ENCODE data around the gene EYA2. TPM values are rescaled to one million over a fixed set of nuclear protein-coding genes. Genes with fewer than 3 reads are reported as not detected.

Gene EYA2
- total RNA-seq, 1 donor, result 17.7 TPM

- H3K9me3 ChIP-seq (ENCODE audit: low read depth, low read length), result no peaks in the 10 kb centered on the region
- H2AFZ ChIP-seq (ENCODE audit: low read length), result no peak overlapping the region
- H3K4me2 ChIP-seq (ENCODE audit: insufficient read depth, low read length), result no peak overlapping the region
- H3K4me1 ChIP-seq (ENCODE audit: insufficient read depth, low read length), result no peaks in the 10 kb centered on the region
- H3K36me3 ChIP-seq (ENCODE audit: insufficient read depth, low read length), result no peaks in the 10 kb centered on the region
- no peak overlapping the region for H3K4me3 ChIP-seq (ENCODE audit: insufficient read depth, low read length)
- no peak for TF ChIP-seq CTCF (IDR thresholded peaks at IDR 0.05; ENCODE audit: extremely low read depth, low read depth, low read length)
- no peaks in the 10 kb centered on the region for H3K79me2 ChIP-seq (ENCODE audit: insufficient read depth, low read length)
- no peak for DNase-seq (ENCODE audit: insufficient read length, low spot score, missing footprints)
- H4K20me1 ChIP-seq (ENCODE audit: insufficient read depth, low read length), result peaks cover 2% of the 10 kb centered on the region
- H3K27ac ChIP-seq (ENCODE audit: low read depth, low read length), result no peak overlapping the region
- H3K27me3 ChIP-seq (ENCODE audit: insufficient read depth, low read length), result no peaks in the 10 kb centered on the region
Measured at GRCh38 chr20:47058236-47058635, 163.6 kb downstream of the EYA2 start.

- Histone ChIP-seq H3K4me3 (ENCODE audit: insufficient read depth, low read length) (no peak overlapping the region), H3K79me2 (ENCODE audit: insufficient read depth, low read length) (no peaks in the 10 kb centered on the region), H3K27ac (ENCODE audit: low read depth, low read length) (no peak overlapping the region), H3K9me3 (ENCODE audit: low read depth, low read length) (no peaks in the 10 kb centered on the region), H3K27me3 (ENCODE audit: insufficient read depth, low read length) (no peaks in the 10 kb centered on the region), H2AFZ (ENCODE audit: low read length) (no peak overlapping the region), H3K4me2 (ENCODE audit: insufficient read depth, low read length) (no peak overlapping the region), H4K20me1 (ENCODE audit: insufficient read depth, low read length) (no peaks in the 10 kb centered on the region), H3K4me1 (ENCODE audit: insufficient read depth, low read length) (no peaks in the 10 kb centered on the region), H3K36me3 (ENCODE audit: insufficient read depth, low read length) (no peaks in the 10 kb centered on the region)
- no peak for DNase-seq (ENCODE audit: insufficient read length, low spot score, missing footprints)
- no peak for TF ChIP-seq CTCF (IDR thresholded peaks at IDR 0.05; ENCODE audit: extremely low read depth, low read depth, low read length)
Measured at GRCh38 chr20:47059536-47059935, 164.9 kb downstream of the EYA2 start.

- H3K9me3 ChIP-seq (ENCODE audit: low read depth, low read length), result no peaks in the 10 kb centered on the region
- DNase-seq (ENCODE audit: insufficient read length, low spot score, missing footprints), result peak; percentile 4
- H3K79me2 ChIP-seq (ENCODE audit: insufficient read depth, low read length), result no peaks in the 10 kb centered on the region
- no peak overlapping the region for H3K4me2 ChIP-seq (ENCODE audit: insufficient read depth, low read length)
- no peaks in the 10 kb centered on the region for H3K36me3 ChIP-seq (ENCODE audit: insufficient read depth, low read length)
- H3K4me3 ChIP-seq (ENCODE audit: insufficient read depth, low read length), result no peak overlapping the region
- H4K20me1 ChIP-seq (ENCODE audit: insufficient read depth, low read length), result no peaks in the 10 kb centered on the region
- no peaks in the 10 kb centered on the region for H3K4me1 ChIP-seq (ENCODE audit: insufficient read depth, low read length)
- H3K27ac ChIP-seq (ENCODE audit: low read depth, low read length), result no peak overlapping the region
- no peak overlapping the region for H2AFZ ChIP-seq (ENCODE audit: low read length)
- no peak for TF ChIP-seq CTCF (IDR thresholded peaks at IDR 0.05; ENCODE audit: extremely low read depth, low read depth, low read length)
- H3K27me3 ChIP-seq (ENCODE audit: insufficient read depth, low read length), result no peaks in the 10 kb centered on the region
Measured at GRCh38 chr20:47061549-47061948, 166.9 kb downstream of the EYA2 start.

- no peak for TF ChIP-seq CTCF (IDR thresholded peaks at IDR 0.05; ENCODE audit: extremely low read depth, low read depth, low read length)
Measured at GRCh38 chr20:47062226-47062890, 167.7 kb downstream of the EYA2 start.

More at GRCh38 chr20:47062226-47062890, 167.7 kb downstream of the EYA2 start:
- Histone ChIP-seq H3K27me3 (ENCODE audit: insufficient read depth, low read length) (no peaks in the 10 kb centered on the region), H3K4me1 (ENCODE audit: insufficient read depth, low read length) (no peaks in the 10 kb centered on the region), H3K9me3 (ENCODE audit: low read depth, low read length) (peaks cover 3% of the 10 kb centered on the region), H3K4me2 (ENCODE audit: insufficient read depth, low read length) (no peak overlapping the region), H3K27ac (ENCODE audit: low read depth, low read length) (no peak overlapping the region), H3K79me2 (ENCODE audit: insufficient read depth, low read length) (no peaks in the 10 kb centered on the region), H3K36me3 (ENCODE audit: insufficient read depth, low read length) (no peaks in the 10 kb centered on the region), H4K20me1 (ENCODE audit: insufficient read depth, low read length) (no peaks in the 10 kb centered on the region), H2AFZ (ENCODE audit: low read length) (no peak overlapping the region), H3K4me3 (ENCODE audit: insufficient read depth, low read length) (no peak overlapping the region)
- peak; percentile 27 for DNase-seq (ENCODE audit: insufficient read length, low spot score, missing footprints)
